Inferior parietal cortex (tissue), 1 donor: ENCODE results near the gene WDR11.

Source experiments
- DNase-seq: peaks from one replicate; pipeline ENCODE4 v3.0.0-alpha.2; 2016; ENCODE audit errors: extremely low spot score

WDR11 gene

GRCh38 chr10:120945801-120946302 lies 94.7 kb downstream of the WDR11 start:
- DNase-seq: peak; percentile 81

- peak; percentile 29 for DNase-seq
Measured at GRCh38 chr10:120946497-120946896, 95.3 kb downstream of the WDR11 start.

GRCh38 chr10:120948889-120949608 lies 97.9 kb downstream of the WDR11 start:
- DNase-seq: peak; percentile 73

- DNase-seq: no peak
Measured at GRCh38 chr10:120949609-120950031, 98.5 kb downstream of the WDR11 start.

GRCh38 chr10:120950051-120950561 lies 98.9 kb downstream of the WDR11 start:
- no peak for DNase-seq

GRCh38 chr10:120951288-120951687 lies 100.1 kb downstream of the WDR11 start:
- DNase-seq: no peak

GRCh38 chr10:120953897-120954296 lies 102.7 kb downstream of the WDR11 start:
- no peak for DNase-seq
